ENCODE data around the gene SORBS2. TPM values are rescaled to one million over a fixed set of nuclear protein-coding genes. Genes with fewer than 3 reads are reported as not detected.

SORBS2 gene
- polyA plus RNA-seq, 1 donor = 76.6 TPM

- peak; percentile 62 for DNase-seq
Observed at GRCh38 chr4:185640811-185641675, 171.0 kb downstream of the SORBS2 start.

- DNase-seq = no peak
Observed at GRCh38 chr4:185638548-185639301, 173.3 kb downstream of the SORBS2 start.

- no peak for DNase-seq
Observed at GRCh38 chr4:185638093-185638492, 173.9 kb downstream of the SORBS2 start.

- no peak for DNase-seq
Observed at GRCh38 chr4:185637163-185637875, 174.7 kb downstream of the SORBS2 start.

- no peak for DNase-seq
Observed at GRCh38 chr4:185634066-185634652, 177.8 kb downstream of the SORBS2 start.

- no peak for DNase-seq
Observed at GRCh38 chr4:185626798-185627197, 185.2 kb downstream of the SORBS2 start.

- no peak for DNase-seq
Observed at GRCh38 chr4:185625503-185625902, 186.5 kb downstream of the SORBS2 start.

GRCh38 chr4:185624259-185624589, 187.8 kb downstream of the SORBS2 start:
- DNase-seq = no peak

GRCh38 chr4:185623444-185624258, 188.3 kb downstream of the SORBS2 start:
- no peak for DNase-seq

GRCh38 chr4:185608185-185608584, 203.8 kb downstream of the SORBS2 start:
- DNase-seq = no peak

GRCh38 chr4:185602397-185602796, 209.6 kb downstream of the SORBS2 start:
- DNase-seq = no peak

- no peak for DNase-seq
Observed at GRCh38 chr4:185600801-185601434, 211.1 kb downstream of the SORBS2 start.

GRCh38 chr4:185599553-185600243, 212.3 kb downstream of the SORBS2 start:
- no peak for DNase-seq

- no peak for DNase-seq
Observed at GRCh38 chr4:185598846-185599552, 213.0 kb downstream of the SORBS2 start.

GRCh38 chr4:185597532-185598188, 214.3 kb downstream of the SORBS2 start:
- DNase-seq = peak; percentile 81

- DNase-seq = peak; percentile 20
Observed at GRCh38 chr4:185592845-185593488, 219.0 kb downstream of the SORBS2 start.

- no peak for DNase-seq
Observed at GRCh38 chr4:185592438-185592837, 219.6 kb downstream of the SORBS2 start.

GRCh38 chr4:185591679-185592141, 220.3 kb downstream of the SORBS2 start:
- DNase-seq = no peak
